Bronchial epithelial cell (primary cell): ENCODE results near the gene NCOA7. TPM values are rescaled to one million over a fixed set of nuclear protein-coding genes. Genes with fewer than 3 reads are reported as not detected.

ENCODE experiments used
- DNase-seq: peaks from one replicate; pipeline ENCODE4 v3.0.0-alpha.2; 2010; ENCODE audit warnings: low read depth
- FAIRE-seq: peaks from 2 replicates; lab custom pipeline; 2011; peaks lifted over from hg19 to GRCh38; lab: Jason Lieb, UNC
- H3K27me3 ChIP-seq: 2 replicates; pipeline ENCODE4 v1.5.1; 2011; ENCODE audit warnings: low read length; ENCODE audit not compliant: control insufficient read depth, insufficient read depth
- H3K36me3 ChIP-seq: 2 replicates; pipeline ENCODE4 v1.5.1; 2011; ENCODE audit warnings: low read length; ENCODE audit not compliant: control insufficient read depth, insufficient read depth
- H3K4me3 ChIP-seq: 2 replicates; pipeline ENCODE4 v1.5.1; 2011; ENCODE audit warnings: mild to moderate bottlenecking, low read depth, low read length, control low read depth
- CTCF ChIP-seq: IDR thresholded peaks from 2 replicates; pipeline ENCODE4 v1.5.1; 2011; ENCODE audit warnings: mild to moderate bottlenecking, moderate library complexity, low read length, control low read depth, inconsistent platforms; ENCODE audit not compliant: insufficient read depth, severe bottlenecking
- total RNA-seq: library from RNA; depleted of rRNA; stranded (reverse); fragments of >200 nt; gene quantifications from 2 replicates; pipeline ENCODE4 v1.2.1, GENCODE V29; 2014

Gene NCOA7
- total RNA-seq, 1 donor from 2014 or later: 39.0 TPM

DNA sequence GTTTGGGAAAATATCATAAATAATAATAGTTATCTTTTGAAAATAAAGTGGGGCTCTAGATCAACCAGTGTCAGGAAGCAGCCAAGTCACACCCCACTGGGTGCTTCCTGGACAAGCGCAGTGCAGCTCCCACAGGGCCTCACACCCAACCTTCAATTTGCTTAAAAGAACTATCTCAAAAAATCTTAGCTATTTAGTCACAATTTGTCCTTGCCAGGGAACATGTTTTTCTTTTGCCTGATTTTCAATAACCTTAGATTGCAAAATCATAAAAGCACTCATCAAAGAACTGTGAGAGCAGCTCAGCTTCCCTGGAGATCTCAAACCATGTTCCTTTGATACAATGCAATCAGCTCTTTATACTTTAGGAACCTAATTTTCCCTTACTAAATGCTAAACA is 1.6 kb upstream of the NCOA7 start:
- Histone ChIP-seq H3K36me3 (peaks cover 4% of the 10 kb centered on the region), H3K4me3 (no peak overlapping the region), H3K27me3 (no peaks in the 10 kb centered on the region)
- no peak for FAIRE-seq
- no peak for DNase-seq
- no peak for TF ChIP-seq CTCF

DNA sequence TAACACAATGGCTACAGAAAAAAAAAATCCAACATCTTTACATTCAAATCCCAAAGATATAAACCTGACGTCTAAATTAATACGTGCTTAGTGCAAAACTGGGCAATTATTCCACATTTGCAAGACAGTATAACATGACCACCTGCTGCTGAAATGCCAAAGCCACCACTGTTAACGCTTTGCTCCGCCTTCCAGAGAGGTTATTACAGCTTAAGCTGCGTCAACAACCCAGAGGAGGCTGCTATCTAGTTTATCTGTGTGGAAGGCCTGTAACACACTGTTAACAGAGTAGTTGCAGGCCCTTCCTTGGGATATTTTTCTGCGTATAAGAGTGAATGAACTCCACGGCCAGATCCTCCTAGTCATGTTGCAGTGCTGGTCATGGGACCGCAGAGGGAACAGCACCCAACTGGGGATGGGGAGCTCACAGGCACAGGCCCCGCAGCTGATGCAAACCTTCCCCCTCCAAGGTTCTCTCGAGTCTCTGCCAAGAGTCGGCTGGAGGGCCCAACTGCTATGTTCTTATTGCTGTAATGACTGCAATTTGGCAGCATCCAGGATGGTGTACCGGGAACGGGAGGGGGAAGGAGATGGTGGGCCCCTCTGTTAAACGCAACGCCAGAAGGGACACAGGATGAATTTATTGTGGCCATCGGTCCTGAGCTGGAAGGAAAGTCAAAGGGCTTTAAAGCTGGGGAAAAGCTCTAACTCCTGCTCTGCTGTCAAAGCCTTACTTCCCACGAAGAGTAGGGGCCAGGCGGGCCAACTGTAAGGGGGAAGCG is 993 bp upstream of the NCOA7 start:
- DNase-seq (no peak), FAIRE-seq (peak; percentile 84)
- Histone ChIP-seq H3K36me3 (peaks cover 4% of the 10 kb centered on the region), H3K27me3 (no peaks in the 10 kb centered on the region), H3K4me3 (peak overlapping the region; percentile 63)
- no peak for TF ChIP-seq CTCF

- peak overlapping the region; percentile 63 for H3K4me3 ChIP-seq
- H3K27me3 ChIP-seq: no peaks in the 10 kb centered on the region
- DNase-seq (peak; percentile 57), FAIRE-seq (no peak)
- TF ChIP-seq CTCF: peak; percentile 63
- H3K36me3 ChIP-seq: peaks cover 2% of the 10 kb centered on the region
Observed at GRCh38 chr6:125791151-125791819, 525 bp downstream of the NCOA7 start.

GRCh38 chr6:125791820-125792165 is 1.0 kb downstream of the NCOA7 start:
- peaks cover 2% of the 10 kb centered on the region for H3K36me3 ChIP-seq
- no peak for TF ChIP-seq CTCF
- DNase-seq (no peak), FAIRE-seq (no peak)
- no peak overlapping the region for H3K4me3 ChIP-seq
- no peaks in the 10 kb centered on the region for H3K27me3 ChIP-seq

- Histone ChIP-seq H3K36me3 (peaks cover 2% of the 10 kb centered on the region), H3K27me3 (no peaks in the 10 kb centered on the region), H3K4me3 (no peak overlapping the region)
- FAIRE-seq (no peak), DNase-seq (peak; percentile 79)
- TF ChIP-seq CTCF: no peak
Observed at GRCh38 chr6:125792172-125792571, 1.4 kb downstream of the NCOA7 start.
